Neural cell (in vitro differentiated cells): Measurements from ENCODE around the gene ARPIN. TPM values are rescaled to one million over a fixed set of nuclear protein-coding genes. Genes with fewer than 3 reads are reported as not detected.
"Not testable (repeated sequence)": the region's sequence is repeated elsewhere in the genome, so short reads cannot be mapped to it uniquely, and the experiment has no call there.

Source experiments
- H2AFZ ChIP-seq: fragments of 200-600, 300-800 bp; sonication (generic), shearing (Covaris generic); 2 replicates; pipeline ENCODE4 v1.6.0; 2014; ENCODE audit warnings: low read depth, mild to moderate bottlenecking, antibody characterized with exemption, low read length, moderate library complexity
- H3F3A ChIP-seq: fragments of 200-600 bp; shearing (Covaris generic); 2 replicates; pipeline ENCODE4 v1.6.1; 2016; ENCODE audit warnings: mild to moderate bottlenecking, moderate library complexity, mixed read lengths, antibody characterized with exemption, low read length; ENCODE audit not compliant: insufficient read depth, poor library complexity, severe bottlenecking
- H3K27ac ChIP-seq: fragments of 200-600, 300-800 bp; sonication (generic), shearing (Covaris generic); 2 replicates; pipeline ENCODE4 v1.5.1; 2014; ENCODE audit warnings: mild to moderate bottlenecking, low read length, moderate library complexity
- H3K27me3 ChIP-seq: fragments of 300-800, 200-600 bp; sonication (generic), shearing (Covaris generic); 2 replicates; pipeline ENCODE4 v1.6.0; 2014; ENCODE audit warnings: mild to moderate bottlenecking, low read depth, low read length, moderate library complexity; ENCODE audit not compliant: insufficient read depth
- H3K36me3 ChIP-seq: fragments of 300-800, 200-600 bp; sonication (generic), shearing (Covaris generic); 2 replicates; pipeline ENCODE4 v1.5.1; 2014; ENCODE audit warnings: mild to moderate bottlenecking, antibody characterized with exemption, low read length, moderate library complexity; ENCODE audit not compliant: insufficient read depth
- H3K4me2 ChIP-seq: fragments of 300-800, 200-600 bp; sonication (generic), shearing (Covaris generic); 2 replicates; pipeline ENCODE4 v1.6.0; 2014; ENCODE audit warnings: mild to moderate bottlenecking, low read length
- H3K4me3 ChIP-seq: fragments of 300-800, 200-600 bp; sonication (generic), shearing (Covaris generic); 2 replicates; pipeline ENCODE4 v1.5.1; 2014; ENCODE audit warnings: mild to moderate bottlenecking, low read length, moderate library complexity
- H3K79me2 ChIP-seq: fragments of 200-600 bp; shearing (Covaris generic); replicated peaks from 2 replicates; pipeline ENCODE4 v1.6.0; 2014; ENCODE audit warnings: mild to moderate bottlenecking, low read length, moderate library complexity; ENCODE audit not compliant: insufficient read depth
- H3K9ac ChIP-seq: fragments of 300-800, 200-600 bp; sonication (generic), shearing (Covaris generic); 2 replicates; pipeline ENCODE4 v1.6.1; 2016; ENCODE audit warnings: mild to moderate bottlenecking, low read length, mixed read lengths
- H3K9me2 ChIP-seq: fragments of 200-600 bp; shearing (Covaris generic); 2 replicates; pipeline ENCODE4 v1.6.1; 2016; ENCODE audit warnings: mild to moderate bottlenecking, low read length, mixed read lengths; ENCODE audit not compliant: insufficient read depth
- H3K9me3 ChIP-seq: fragments of 200-600, 300-800 bp; sonication (generic), shearing (Covaris generic); 2 replicates; pipeline ENCODE4 v1.6.1; 2016; ENCODE audit warnings: mild to moderate bottlenecking, mixed run types, low read length, moderate library complexity, mixed read lengths
- H4K20me1 ChIP-seq: fragments of 200-600 bp; shearing (Covaris generic); 2 replicates; pipeline ENCODE4 v1.6.1; 2016; ENCODE audit warnings: mild to moderate bottlenecking, mixed run types; ENCODE audit not compliant: insufficient read depth
- EP300 ChIP-seq: fragments of 450-650 bp; conservative IDR thresholded peaks from 2 replicates; pipeline ENCODE4 v1.6.1; 2014; ENCODE audit warnings: antibody characterized with exemption, mild to moderate bottlenecking, moderate library complexity; ENCODE audit not compliant: poor library complexity, severe bottlenecking
- EZH2 ChIP-seq: fragments of 200-600, 300-800 bp; shearing (Covaris generic), sonication (generic); IDR thresholded peaks from 2 replicates; pipeline ENCODE4 v1.6.1; 2014; ENCODE audit warnings: antibody characterized with exemption, low read length, borderline replicate concordance, mild to moderate bottlenecking; ENCODE audit not compliant: insufficient read depth, poor library complexity, severe bottlenecking
- MXI1 ChIP-seq: fragments of 450-650 bp; conservative IDR thresholded peaks from 2 replicates; pipeline ENCODE4 v1.6.1; 2014; ENCODE audit warnings: antibody characterized with exemption, mild to moderate bottlenecking; ENCODE audit not compliant: poor library complexity, severe bottlenecking
- POLR2AphosphoS5 ChIP-seq: IDR thresholded peaks from 2 replicates; pipeline ENCODE4 v1.6.1; 2012
- RAD21 ChIP-seq: fragments of 450-650 bp; conservative IDR thresholded peaks from 2 replicates; pipeline ENCODE4 v1.6.1; 2014; ENCODE audit warnings: antibody characterized with exemption, mild to moderate bottlenecking, moderate library complexity
- SMC3 ChIP-seq: fragments of 450-650 bp; conservative IDR thresholded peaks from 2 replicates; pipeline ENCODE4 v1.6.1; 2014; ENCODE audit warnings: antibody characterized with exemption, mild to moderate bottlenecking, moderate library complexity; ENCODE audit not compliant: poor library complexity
- TAF1 ChIP-seq: IDR thresholded peaks from 2 replicates; pipeline ENCODE4 v1.6.1; 2012; ENCODE audit warnings: low read depth
- polyA plus RNA-seq: library from polyadenylated mRNA; depleted of rRNA; stranded (reverse); fragments of >200 nt; gene quantifications from 2 replicates; pipeline ENCODE4 v1.2.3, GENCODE V29; 2014
- TF ChIP-seq, protein P1 (sequence below): fragments of 450-650 bp; IDR thresholded peaks from 2 replicates; pipeline ENCODE4 v1.5.1; 2014; ENCODE audit warnings: antibody characterized with exemption, mild to moderate bottlenecking, moderate library complexity; ENCODE audit not compliant: poor library complexity, severe bottlenecking
- TF ChIP-seq, protein P2 (sequence below): IDR thresholded peaks from 2 replicates; pipeline ENCODE4 v1.6.1; 2012; ENCODE audit warnings: borderline replicate concordance

ARPIN gene
- polyA plus RNA-seq, 1 donor from 2014 or later: 2.7 TPM

DNA sequence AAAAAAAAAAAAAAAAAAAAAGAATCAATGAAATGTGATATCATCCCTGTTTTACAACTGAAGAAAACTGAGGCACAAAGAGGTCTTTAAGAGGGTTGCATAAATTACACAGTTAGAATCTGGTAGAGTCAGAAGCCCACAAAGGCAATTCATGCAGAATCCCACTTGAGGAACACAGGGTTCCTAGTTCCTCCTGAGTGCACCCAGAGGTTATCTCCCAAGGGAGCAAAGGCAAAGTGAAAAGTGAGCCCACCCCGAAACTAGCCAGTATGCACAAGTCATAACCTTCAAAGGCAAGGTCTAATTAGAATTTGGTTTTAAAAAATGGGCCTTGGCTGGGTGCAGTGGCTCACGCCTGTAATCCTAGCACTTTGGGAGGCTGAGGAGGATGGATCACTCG is 56.8 kb downstream of the ARPIN start:
- H3K36me3 ChIP-seq: peaks cover 4% of the 10 kb centered on the region
- no peaks in the 10 kb centered on the region for H3K9me3 ChIP-seq
- H3K9ac ChIP-seq: no peak overlapping the region
- H3K79me2 ChIP-seq: no peaks in the 10 kb centered on the region
- H3K4me3 ChIP-seq: no peak overlapping the region
- no peak overlapping the region for H2AFZ ChIP-seq
- H3K9me2 ChIP-seq: no peaks in the 10 kb centered on the region
- H3F3A ChIP-seq: no peaks in the 10 kb centered on the region
- H3K27ac ChIP-seq: no peak overlapping the region
- H3K27me3 ChIP-seq: no peaks in the 10 kb centered on the region
- no peak for TF ChIP-seq RAD21
- no peak for TF ChIP-seq EP300
- TF ChIP-seq, protein P1, sequence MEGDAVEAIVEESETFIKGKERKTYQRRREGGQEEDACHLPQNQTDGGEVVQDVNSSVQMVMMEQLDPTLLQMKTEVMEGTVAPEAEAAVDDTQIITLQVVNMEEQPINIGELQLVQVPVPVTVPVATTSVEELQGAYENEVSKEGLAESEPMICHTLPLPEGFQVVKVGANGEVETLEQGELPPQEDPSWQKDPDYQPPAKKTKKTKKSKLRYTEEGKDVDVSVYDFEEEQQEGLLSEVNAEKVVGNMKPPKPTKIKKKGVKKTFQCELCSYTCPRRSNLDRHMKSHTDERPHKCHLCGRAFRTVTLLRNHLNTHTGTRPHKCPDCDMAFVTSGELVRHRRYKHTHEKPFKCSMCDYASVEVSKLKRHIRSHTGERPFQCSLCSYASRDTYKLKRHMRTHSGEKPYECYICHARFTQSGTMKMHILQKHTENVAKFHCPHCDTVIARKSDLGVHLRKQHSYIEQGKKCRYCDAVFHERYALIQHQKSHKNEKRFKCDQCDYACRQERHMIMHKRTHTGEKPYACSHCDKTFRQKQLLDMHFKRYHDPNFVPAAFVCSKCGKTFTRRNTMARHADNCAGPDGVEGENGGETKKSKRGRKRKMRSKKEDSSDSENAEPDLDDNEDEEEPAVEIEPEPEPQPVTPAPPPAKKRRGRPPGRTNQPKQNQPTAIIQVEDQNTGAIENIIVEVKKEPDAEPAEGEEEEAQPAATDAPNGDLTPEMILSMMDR: no peak
- no peak for TF ChIP-seq POLR2AphosphoS5
- TF ChIP-seq EZH2: no peak
- TF ChIP-seq TAF1: no peak
- no peak for TF ChIP-seq MXI1
- no peak for TF ChIP-seq SMC3
- TF ChIP-seq, protein P2, sequence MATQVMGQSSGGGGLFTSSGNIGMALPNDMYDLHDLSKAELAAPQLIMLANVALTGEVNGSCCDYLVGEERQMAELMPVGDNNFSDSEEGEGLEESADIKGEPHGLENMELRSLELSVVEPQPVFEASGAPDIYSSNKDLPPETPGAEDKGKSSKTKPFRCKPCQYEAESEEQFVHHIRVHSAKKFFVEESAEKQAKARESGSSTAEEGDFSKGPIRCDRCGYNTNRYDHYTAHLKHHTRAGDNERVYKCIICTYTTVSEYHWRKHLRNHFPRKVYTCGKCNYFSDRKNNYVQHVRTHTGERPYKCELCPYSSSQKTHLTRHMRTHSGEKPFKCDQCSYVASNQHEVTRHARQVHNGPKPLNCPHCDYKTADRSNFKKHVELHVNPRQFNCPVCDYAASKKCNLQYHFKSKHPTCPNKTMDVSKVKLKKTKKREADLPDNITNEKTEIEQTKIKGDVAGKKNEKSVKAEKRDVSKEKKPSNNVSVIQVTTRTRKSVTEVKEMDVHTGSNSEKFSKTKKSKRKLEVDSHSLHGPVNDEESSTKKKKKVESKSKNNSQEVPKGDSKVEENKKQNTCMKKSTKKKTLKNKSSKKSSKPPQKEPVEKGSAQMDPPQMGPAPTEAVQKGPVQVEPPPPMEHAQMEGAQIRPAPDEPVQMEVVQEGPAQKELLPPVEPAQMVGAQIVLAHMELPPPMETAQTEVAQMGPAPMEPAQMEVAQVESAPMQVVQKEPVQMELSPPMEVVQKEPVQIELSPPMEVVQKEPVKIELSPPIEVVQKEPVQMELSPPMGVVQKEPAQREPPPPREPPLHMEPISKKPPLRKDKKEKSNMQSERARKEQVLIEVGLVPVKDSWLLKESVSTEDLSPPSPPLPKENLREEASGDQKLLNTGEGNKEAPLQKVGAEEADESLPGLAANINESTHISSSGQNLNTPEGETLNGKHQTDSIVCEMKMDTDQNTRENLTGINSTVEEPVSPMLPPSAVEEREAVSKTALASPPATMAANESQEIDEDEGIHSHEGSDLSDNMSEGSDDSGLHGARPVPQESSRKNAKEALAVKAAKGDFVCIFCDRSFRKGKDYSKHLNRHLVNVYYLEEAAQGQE: no peak
- H4K20me1 ChIP-seq: no peaks in the 10 kb centered on the region
- no peak overlapping the region for H3K4me2 ChIP-seq

DNA sequence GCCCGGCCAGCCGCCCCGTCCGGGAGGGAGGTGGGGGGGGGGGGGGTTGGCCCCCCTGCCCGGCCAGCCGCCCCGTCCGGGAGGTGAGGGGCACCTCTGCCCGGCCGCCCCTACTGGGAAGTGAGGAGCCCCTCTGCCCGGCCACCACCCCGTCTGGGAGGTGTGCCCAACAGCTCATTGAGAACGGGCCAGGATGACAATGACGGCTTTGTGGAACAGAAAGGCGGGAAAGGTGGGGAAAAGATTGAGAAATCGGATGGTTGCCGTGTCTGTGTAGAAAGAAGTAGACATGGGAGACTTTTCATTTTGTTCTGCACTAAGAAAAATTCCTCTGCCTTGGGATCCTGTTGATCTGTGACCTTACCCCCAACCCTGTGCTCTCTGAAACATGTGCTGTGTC is 57.9 kb downstream of the ARPIN start:
- not testable (repeated sequence) for H3K27ac ChIP-seq, H4K20me1 ChIP-seq, H3K79me2 ChIP-seq, H3K9me2 ChIP-seq, H3K4me3 ChIP-seq, H3K9ac ChIP-seq, H2AFZ ChIP-seq, H3F3A ChIP-seq, H3K27me3 ChIP-seq, H3K4me2 ChIP-seq, H3K9me3 ChIP-seq, H3K36me3 ChIP-seq

DNA sequence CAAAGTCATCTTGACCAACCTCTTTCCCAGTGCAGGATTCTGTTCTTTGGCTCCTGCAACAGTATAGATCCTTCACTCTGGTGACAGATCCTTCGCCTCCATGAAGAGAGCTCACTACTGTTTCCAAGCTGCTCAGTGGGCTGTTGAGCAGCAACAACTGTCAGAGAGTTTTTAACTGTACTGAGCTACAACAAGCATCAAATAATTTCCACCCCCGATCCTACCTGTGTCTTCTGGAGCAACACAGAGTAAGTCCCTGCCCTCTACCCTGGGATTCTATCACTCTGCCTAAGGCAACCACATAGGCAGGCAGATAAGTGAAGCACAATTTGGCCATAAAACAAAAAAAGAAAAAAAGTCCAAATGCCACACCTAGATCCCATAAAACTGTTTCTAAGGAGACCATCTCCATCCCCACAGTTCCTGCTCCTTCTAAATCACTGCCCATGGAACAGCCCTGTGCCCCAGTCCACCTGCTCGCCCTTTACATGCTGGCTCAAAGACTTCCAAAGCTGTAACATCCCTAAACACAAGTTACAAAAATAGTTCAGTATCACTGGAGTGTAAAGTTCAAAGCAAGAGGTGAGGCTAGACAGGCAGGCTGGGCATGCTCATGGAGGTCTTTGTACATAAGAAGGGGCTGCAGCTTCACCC is 60.3 kb downstream of the ARPIN start:
- H3K9ac ChIP-seq: no peak overlapping the region
- peaks cover 8% of the 10 kb centered on the region for H3K36me3 ChIP-seq
- H3K9me3 ChIP-seq: no peaks in the 10 kb centered on the region

More for the DNA sequence above, 60.3 kb downstream of the ARPIN start:
- Histone ChIP-seq H4K20me1 (no peaks in the 10 kb centered on the region), H3F3A (no peaks in the 10 kb centered on the region), H3K4me2 (no peak overlapping the region), H2AFZ (no peak overlapping the region), H3K4me3 (no peak overlapping the region), H3K79me2 (no peaks in the 10 kb centered on the region), H3K27ac (no peak overlapping the region), H3K9me2 (no peaks in the 10 kb centered on the region), H3K27me3 (no peaks in the 10 kb centered on the region)
- no peak for TF ChIP-seq TAF1
- TF ChIP-seq MXI1: no peak
- TF ChIP-seq EZH2: no peak
- no peak for TF ChIP-seq POLR2AphosphoS5
- TF ChIP-seq RAD21: no peak
- TF ChIP-seq, protein P2: no peak
- TF ChIP-seq, protein P1: no peak
- TF ChIP-seq SMC3: no peak
- TF ChIP-seq EP300: no peak
